Osteocyte (in vitro differentiated cells): ENCODE results near the gene MBD4. TPM values are rescaled to one million over a fixed set of nuclear protein-coding genes. Genes with fewer than 3 reads are reported as not detected.

Experiments
- DNase-seq: peaks from one replicate; pipeline ENCODE4 v3.0.0; 2021; ENCODE audit warnings: mixed read lengths; ENCODE audit not compliant: unreplicated experiment; ENCODE audit errors: extremely low spot score
- H3K27ac Mint-ChIP-seq: one replicate; pipeline ENCODE4 v1.8.0; 2021; ENCODE audit warnings: mild to moderate bottlenecking, mixed read lengths; ENCODE audit not compliant: unreplicated experiment
- H3K27me3 Mint-ChIP-seq: one replicate; pipeline ENCODE4 v1.8.0; 2021; ENCODE audit warnings: mixed read lengths; ENCODE audit not compliant: unreplicated experiment
- H3K36me3 Mint-ChIP-seq: one replicate; pipeline ENCODE4 v1.8.0; 2021; ENCODE audit warnings: mixed read lengths; ENCODE audit not compliant: unreplicated experiment
- H3K4me1 Mint-ChIP-seq: one replicate; pipeline ENCODE4 v1.8.0; 2021; ENCODE audit warnings: mixed read lengths; ENCODE audit not compliant: unreplicated experiment
- H3K4me3 Mint-ChIP-seq: one replicate; pipeline ENCODE4 v1.8.0; 2021; ENCODE audit warnings: mild to moderate bottlenecking, moderate library complexity, mixed read lengths; ENCODE audit not compliant: unreplicated experiment
- H3K9me3 Mint-ChIP-seq: one replicate; pipeline ENCODE4 v1.8.0; 2021; ENCODE audit warnings: mixed read lengths; ENCODE audit not compliant: unreplicated experiment
- CTCF ChIP-seq: fragments of 200-600 bp; sonication (generic); IDR thresholded peaks from 2 replicates; pipeline ENCODE4 v1.5.0; 2021; ENCODE audit warnings: antibody characterized with exemption, mild to moderate bottlenecking, moderate library complexity
- total RNA-seq: library from RNA; stranded (reverse); gene quantifications from 2 replicates; pipeline ENCODE4 v1.2.1, GENCODE V29; 2021

MBD4 gene
- total RNA-seq, 1 donor from 2014 or later = 24.2 TPM

GRCh38 chr3:129403450-129403849 is 36.3 kb downstream of the MBD4 start:
- Mint-ChIP-seq H3K36me3 (no peaks in the 10 kb centered on the region), H3K4me3 (no peak overlapping the region), H3K27me3 (peaks cover 4% of the 10 kb centered on the region), H3K9me3 (no peaks in the 10 kb centered on the region), H3K27ac (no peak overlapping the region), H3K4me1 (peaks cover 4% of the 10 kb centered on the region)
- TF ChIP-seq CTCF = no peak
- DNase-seq = no peak

- Mint-ChIP-seq H3K27me3 (peaks cover 4% of the 10 kb centered on the region), H3K4me1 (peaks cover 10% of the 10 kb centered on the region), H3K27ac (no peak overlapping the region), H3K4me3 (no peak overlapping the region), H3K36me3 (no peaks in the 10 kb centered on the region), H3K9me3 (no peaks in the 10 kb centered on the region)
- TF ChIP-seq CTCF = no peak
- no peak for DNase-seq
Observed at GRCh38 chr3:129402616-129403015, 37.1 kb downstream of the MBD4 start.

GRCh38 chr3:129402210-129402609 is 37.5 kb downstream of the MBD4 start:
- H3K27ac Mint-ChIP-seq = no peak overlapping the region
- no peaks in the 10 kb centered on the region for H3K9me3 Mint-ChIP-seq
- H3K4me3 Mint-ChIP-seq = no peak overlapping the region
- no peaks in the 10 kb centered on the region for H3K36me3 Mint-ChIP-seq
- no peak for DNase-seq
- peaks cover under 1% of the 10 kb centered on the region for H3K27me3 Mint-ChIP-seq
- no peak for TF ChIP-seq CTCF
- peaks cover 14% of the 10 kb centered on the region for H3K4me1 Mint-ChIP-seq

- no peak for DNase-seq
- H3K27me3 Mint-ChIP-seq = no peaks in the 10 kb centered on the region
- no peak for TF ChIP-seq CTCF
- peak overlapping the region; percentile 98 for H3K4me3 Mint-ChIP-seq
- peak overlapping the region; percentile 97 for H3K27ac Mint-ChIP-seq
- H3K9me3 Mint-ChIP-seq = no peaks in the 10 kb centered on the region
- no peaks in the 10 kb centered on the region for H3K36me3 Mint-ChIP-seq
- peaks cover 18% of the 10 kb centered on the region for H3K4me1 Mint-ChIP-seq
Observed at GRCh38 chr3:129399895-129400357, 39.8 kb downstream of the MBD4 start.

- Mint-ChIP-seq H3K9me3 (no peaks in the 10 kb centered on the region), H3K27me3 (no peaks in the 10 kb centered on the region), H3K4me3 (peak overlapping the region; percentile 98), H3K36me3 (no peaks in the 10 kb centered on the region), H3K4me1 (peaks cover 18% of the 10 kb centered on the region), H3K27ac (peak overlapping the region; percentile 97)
- DNase-seq = peak; percentile 90
- TF ChIP-seq CTCF = peak; percentile 77
Observed at GRCh38 chr3:129399145-129399894, 40.4 kb downstream of the MBD4 start.
